Tongue (tissue), 2 donors: Measurements from ENCODE around the gene NDST1. TPM values are rescaled to one million over a fixed set of nuclear protein-coding genes. Genes with fewer than 3 reads are reported as not detected.

Source experiments
- DNase-seq: peaks from one replicate; pipeline ENCODE4 v3.0.0-alpha.2; 2015
- total RNA-seq: library from RNA; depleted of rRNA; stranded (reverse); fragments of >200 nt; gene quantifications from one replicate; pipeline ENCODE4 v1.2.3, GENCODE V29; 2014

NDST1 gene
- total RNA-seq, 1 donor from 2014 or later: 91.4 TPM

- DNase-seq: peak; percentile 77
Observed at GRCh38 chr5:150544611-150545219, 36.8 kb downstream of the NDST1 start.

DNA sequence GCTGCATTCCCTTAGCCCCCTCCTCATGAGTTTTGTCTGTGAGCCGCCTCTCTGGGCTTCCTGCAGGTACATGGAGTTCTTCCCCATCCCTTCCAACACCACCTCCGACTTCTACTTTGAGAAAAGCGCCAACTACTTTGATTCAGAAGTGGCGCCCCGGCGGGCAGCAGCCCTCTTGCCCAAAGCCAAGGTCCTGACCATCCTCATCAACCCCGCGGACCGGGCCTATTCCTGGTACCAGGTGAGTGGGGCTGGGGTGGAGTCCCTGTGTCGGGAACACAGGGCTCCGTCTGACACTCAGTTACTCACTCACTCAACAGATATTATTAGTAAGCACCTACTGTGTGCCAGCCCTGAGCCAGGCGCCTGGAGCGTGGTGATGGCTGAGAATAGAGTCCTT is 37.3 kb downstream of the NDST1 start:
- no peak for DNase-seq

GRCh38 chr5:150548123-150548522 is 40.2 kb downstream of the NDST1 start:
- no peak for DNase-seq

- no peak for DNase-seq
Observed at GRCh38 chr5:150549735-150550134, 41.8 kb downstream of the NDST1 start.

DNA sequence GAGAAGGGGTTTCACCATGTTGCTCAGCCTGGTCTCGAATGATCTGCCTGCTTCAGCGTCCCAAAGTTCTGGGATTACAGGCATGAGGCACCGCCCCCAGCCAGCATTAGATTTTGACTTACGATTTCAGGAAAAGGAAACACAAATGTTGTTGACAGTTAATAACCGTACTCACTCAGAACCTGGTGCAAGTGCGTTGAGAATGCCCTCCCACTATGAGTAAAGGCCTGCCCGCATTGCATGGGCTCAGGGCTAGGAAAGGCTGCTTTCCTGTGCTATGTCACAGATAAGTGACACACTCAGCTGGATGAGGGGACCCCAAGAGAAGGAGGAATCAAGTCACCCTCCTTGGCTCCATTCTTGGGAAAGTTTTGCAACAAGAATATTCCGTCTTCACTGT is 42.4 kb downstream of the NDST1 start:
- DNase-seq: no peak

GRCh38 chr5:150551066-150551465 is 43.1 kb downstream of the NDST1 start:
- DNase-seq: no peak

DNA sequence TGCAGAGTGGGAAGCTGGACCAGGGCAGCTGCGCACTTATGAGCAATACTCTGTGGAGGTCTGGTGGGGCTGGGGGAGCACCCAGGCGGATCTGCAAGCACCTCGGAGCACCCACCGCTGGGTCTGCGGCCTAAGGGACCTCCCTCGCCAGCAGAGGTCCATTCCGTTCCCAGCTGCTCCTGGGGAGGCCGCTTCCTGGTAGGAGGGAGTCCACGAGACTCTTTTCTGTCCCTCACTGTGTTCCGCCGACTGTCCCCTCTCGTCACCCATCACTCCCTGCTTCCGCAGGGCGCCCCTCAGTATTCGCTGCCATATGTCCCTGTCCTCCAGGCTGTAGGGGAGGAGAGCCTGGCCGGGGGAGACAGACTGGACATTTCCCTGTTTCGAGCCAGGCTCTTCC is 45.5 kb downstream of the NDST1 start:
- DNase-seq: no peak

DNA sequence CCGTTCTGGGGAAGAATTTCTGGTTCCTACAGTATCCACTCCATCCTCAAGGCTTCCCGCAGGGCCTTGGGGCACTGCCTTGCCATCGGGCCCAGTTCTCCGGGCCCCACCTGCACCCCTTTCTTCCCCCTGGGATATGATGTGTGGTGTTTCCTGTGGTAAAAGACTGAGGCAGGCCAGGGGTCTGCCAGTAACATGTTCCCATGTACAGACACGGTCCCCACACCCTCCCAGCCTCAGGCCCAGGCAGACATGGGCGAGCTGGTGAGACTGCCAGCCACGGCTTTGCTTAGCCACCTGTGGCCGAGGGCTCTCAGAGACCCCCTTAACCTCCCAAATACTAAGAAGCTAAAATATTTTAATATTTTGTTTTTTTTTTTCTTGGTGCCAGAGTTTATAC is 46.0 kb downstream of the NDST1 start:
- no peak for DNase-seq

DNA sequence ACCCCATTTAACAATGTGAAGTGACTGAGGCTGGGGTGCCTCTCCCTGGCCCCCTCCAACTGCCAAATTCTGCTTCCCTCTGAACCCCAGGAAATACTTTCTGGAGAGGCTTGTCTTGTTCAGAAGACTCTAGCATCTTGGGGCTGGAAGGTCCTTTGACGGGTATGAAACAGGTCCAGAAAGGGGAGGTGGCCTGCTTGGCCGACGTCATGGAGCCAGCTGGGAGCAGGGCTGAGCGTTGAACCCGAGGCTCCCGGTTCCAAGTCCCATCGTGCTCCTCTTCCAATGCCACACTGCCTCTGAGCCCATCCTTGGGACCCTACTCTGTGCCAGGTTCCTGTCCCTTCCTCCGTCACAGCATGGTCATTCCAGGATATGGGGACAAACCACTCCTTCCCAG is 46.9 kb downstream of the NDST1 start:
- DNase-seq: no peak

- no peak for DNase-seq
Observed at GRCh38 chr5:150556106-150556505, 48.2 kb downstream of the NDST1 start.

DNA sequence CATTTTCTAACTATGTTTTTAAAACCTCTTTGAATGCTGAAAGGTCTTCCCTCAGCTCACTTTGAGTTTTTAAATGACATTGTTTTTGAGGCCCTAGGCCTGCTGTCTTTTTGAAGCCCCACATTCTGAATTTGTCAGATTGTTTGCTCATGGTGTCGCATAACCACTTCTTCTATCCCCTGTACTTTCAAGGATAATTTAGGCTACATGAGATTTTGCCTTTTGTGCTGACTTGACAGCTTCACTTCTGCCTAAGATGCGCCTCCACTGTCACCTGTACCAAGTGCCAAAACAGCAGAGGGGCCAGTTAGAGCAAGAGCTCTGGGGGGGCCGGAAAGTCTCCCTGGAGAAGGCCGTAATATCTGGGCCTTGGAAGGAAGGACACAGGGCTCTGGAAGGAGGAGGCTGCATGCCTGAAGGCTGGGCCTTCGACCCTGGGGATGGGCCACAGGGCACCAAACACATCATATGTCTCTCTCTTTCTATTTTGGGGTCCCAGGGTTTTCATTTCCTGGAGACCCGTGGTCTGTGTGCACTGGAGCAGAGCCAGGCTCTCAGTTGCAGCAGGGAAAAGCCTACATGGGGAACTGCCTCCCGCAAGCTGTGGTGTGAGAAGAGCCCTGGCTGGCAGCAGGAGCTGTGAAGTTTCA is 49.1 kb downstream of the NDST1 start:
- DNase-seq: no peak

DNA sequence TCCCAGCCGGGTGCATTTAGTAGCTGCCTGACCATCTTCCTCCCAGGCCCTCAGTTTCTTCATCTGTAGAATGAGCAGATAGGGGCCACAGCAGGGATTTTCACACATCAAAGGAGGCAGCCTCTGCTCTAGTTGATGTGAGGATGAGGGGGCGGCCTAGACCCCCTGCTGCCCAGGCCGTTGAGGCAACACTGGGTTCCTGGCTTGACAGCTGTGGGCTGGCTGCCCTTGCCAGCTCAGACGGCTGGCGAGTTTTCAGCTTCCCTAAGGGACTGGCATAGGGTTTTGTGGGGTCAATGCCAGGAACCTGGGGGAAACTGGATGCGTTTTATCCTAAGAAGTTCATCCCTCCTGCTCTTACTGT is 49.6 kb downstream of the NDST1 start:
- no peak for DNase-seq

DNA sequence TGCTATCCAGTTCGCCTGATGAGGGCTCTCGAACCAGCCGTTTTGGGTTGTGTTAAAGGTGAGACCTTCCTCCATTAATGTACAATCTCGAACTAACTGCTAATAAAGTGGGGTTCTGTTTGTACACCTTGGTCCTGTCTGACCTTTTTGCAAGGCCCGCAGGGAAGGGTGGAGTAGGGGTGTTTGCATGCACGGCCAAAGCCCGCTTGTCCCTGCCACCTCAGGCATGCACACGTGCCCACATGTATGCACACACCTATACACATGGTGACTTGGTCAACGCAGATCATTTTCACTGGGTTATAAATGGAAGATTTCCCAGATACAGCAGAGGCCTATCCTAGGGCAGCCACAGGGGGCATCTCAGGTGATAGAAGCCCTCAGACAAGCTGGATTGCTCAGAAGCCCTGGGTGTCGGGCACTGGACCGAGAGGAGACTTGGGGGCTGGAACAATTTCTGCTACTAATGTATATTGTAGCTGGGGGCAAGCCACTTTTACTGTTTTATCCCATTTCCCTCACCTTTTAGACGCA is 50.2 kb downstream of the NDST1 start:
- DNase-seq: no peak

GRCh38 chr5:150559088-150559487 is 51.2 kb downstream of the NDST1 start:
- no peak for DNase-seq

DNA sequence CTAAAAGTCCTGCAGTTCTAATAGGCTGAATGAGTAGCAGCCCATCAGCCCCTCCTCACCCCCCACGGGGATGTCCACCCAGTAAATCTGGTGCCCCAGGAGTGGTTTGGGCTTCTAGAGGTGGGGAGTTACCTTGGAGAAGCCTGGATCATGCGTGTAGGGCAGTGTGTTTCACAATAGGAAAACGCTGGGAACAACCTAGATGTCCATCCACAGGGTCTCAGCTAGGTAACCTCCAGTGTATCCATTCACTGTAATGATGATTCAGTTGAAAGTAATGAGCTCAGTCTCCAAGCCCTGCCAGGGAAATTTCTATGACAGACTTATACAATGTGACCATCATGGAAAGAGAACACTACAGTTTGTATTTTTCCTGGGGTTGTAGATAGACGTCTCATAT is 51.8 kb downstream of the NDST1 start:
- no peak for DNase-seq

DNA sequence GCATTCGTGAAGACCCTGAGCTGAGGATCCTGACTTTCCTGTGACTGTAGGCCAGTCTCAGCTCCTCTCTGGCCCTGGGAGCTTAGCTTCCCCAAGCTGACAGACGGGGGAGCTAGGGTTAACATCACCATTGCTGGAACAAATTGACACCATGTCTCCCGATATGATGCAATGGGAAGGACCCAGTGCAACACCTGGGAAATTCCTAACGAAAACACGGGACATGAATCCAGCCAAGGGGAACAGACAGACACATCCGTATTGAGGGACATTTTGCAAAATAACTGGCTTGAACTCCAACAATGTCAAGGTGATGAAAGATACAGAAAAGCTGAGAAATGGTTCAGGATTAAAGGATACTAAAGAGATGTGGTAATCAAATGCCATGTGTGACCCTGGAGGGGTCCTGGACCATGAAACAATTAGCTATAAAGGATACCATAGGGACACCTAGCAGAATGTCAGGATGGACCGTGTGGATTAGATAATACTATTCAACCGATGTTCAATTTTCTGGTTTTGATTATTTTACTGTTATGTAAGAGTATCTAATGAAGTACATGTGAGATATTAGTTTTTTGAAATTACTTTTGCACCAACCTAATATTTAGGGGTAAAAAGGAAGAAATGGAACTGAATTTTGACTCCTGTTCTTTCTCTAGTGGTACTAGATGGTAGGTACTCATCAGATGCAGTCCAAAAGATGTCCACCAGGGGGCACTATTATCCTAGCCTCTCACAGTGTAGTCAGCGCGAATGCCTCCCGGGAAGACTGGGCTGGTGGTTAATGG is 52.7 kb downstream of the NDST1 start:
- DNase-seq: peak; percentile 97

- no peak for DNase-seq
Observed at GRCh38 chr5:150561192-150561512, 53.2 kb downstream of the NDST1 start.

- DNase-seq: no peak
Observed at GRCh38 chr5:150561571-150562275, 53.8 kb downstream of the NDST1 start.

- DNase-seq: peak; percentile 42
Observed at GRCh38 chr5:150562832-150563231, 54.9 kb downstream of the NDST1 start.

GRCh38 chr5:150565868-150566267 is 57.9 kb downstream of the NDST1 start:
- DNase-seq: no peak

DNA sequence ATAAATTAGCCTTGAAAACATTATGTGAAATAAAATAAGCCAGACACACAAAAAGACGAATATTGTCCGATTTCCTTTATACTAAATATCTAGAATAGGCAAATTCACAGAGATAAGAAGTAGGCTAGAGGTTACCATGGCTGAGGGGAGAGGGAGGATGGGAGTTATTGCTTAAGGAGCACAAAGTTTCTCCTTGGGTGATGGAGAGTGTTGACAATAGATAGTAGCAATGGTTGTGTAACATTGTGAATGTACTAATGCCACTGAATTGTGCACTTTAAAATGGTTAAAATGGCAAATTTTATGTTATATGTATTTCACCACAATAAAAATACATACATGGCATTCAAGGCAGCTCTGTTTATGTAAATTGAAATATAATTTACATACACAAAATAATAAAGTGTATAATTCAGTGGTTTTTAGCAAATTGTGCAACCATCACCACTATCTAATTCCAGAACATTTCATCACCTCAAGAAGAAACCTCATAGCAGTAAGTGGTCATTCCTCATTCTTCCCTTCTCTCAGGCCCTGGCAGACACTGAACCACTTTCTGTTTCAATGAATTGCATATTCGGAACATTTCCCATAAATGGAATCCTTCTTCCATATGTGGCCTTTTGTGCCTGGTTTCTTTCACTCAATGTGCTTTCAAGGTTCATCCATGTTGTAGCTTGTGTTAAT is 59.2 kb downstream of the NDST1 start:
- DNase-seq: peak; percentile 67

- no peak for DNase-seq
Observed at GRCh38 chr5:150568663-150569062, 60.7 kb downstream of the NDST1 start.
